HUES64 (cell line): ENCODE data around the gene TSPAN9.

Source experiments
- H3K27ac ChIP-seq: 2 replicates; pipeline ENCODE4 v1.7.0; 2013; ENCODE audit warnings: low read depth, low read length, inconsistent platforms
- H3K27me3 ChIP-seq: 2 replicates; pipeline ENCODE4 v1.6.1; 2013; ENCODE audit warnings: mild to moderate bottlenecking, low read length; ENCODE audit not compliant: insufficient read depth
- H3K36me3 ChIP-seq: 2 replicates; pipeline ENCODE4 v1.6.1; 2013; ENCODE audit warnings: mild to moderate bottlenecking, low read length; ENCODE audit not compliant: insufficient read depth
- H3K4me1 ChIP-seq: 2 replicates; pipeline ENCODE4 v1.6.1; 2013; ENCODE audit warnings: mild to moderate bottlenecking, low read length, moderate library complexity; ENCODE audit not compliant: insufficient read depth
- H3K4me3 ChIP-seq: 2 replicates; pipeline ENCODE4 v1.5.1; 2013; ENCODE audit warnings: mild to moderate bottlenecking, low read length, moderate library complexity
- H3K9ac ChIP-seq: 2 replicates; pipeline ENCODE4 v1.6.1; 2013; ENCODE audit warnings: mild to moderate bottlenecking, low read depth, low read length
- H3K9me3 ChIP-seq: 2 replicates; pipeline ENCODE4 v1.6.1; 2013; ENCODE audit warnings: low read depth, low read length; ENCODE audit not compliant: insufficient read depth
- WGBS: fragments of 150-250, 120-280 bp; methylation state at CpG from one replicate; pipeline ENCODE4 v1.1.7; 2013; ENCODE audit warnings: missing lambda C conversion rate; 5-methylcytosine and 5-hydroxymethylcytosine counted together

TSPAN9 gene

GRCh38 chr12:3243376-3244084, 166.4 kb downstream of the TSPAN9 start:
- Histone ChIP-seq H3K9me3 (no peaks in the 10 kb centered on the region), H3K36me3 (no peaks in the 10 kb centered on the region), H3K9ac (no peak overlapping the region), H3K4me3 (no peak overlapping the region), H3K4me1 (no peaks in the 10 kb centered on the region), H3K27me3 (no peaks in the 10 kb centered on the region), H3K27ac (no peak overlapping the region)
- WGBS, result 85% methylated on average over 14 of the region's 14 CpGs

GRCh38 chr12:3244219-3244750, 167.1 kb downstream of the TSPAN9 start:
- 96% methylated on average over 20 of the region's 20 CpGs for WGBS
- Histone ChIP-seq H3K4me1 (no peaks in the 10 kb centered on the region), H3K36me3 (no peaks in the 10 kb centered on the region), H3K9me3 (no peaks in the 10 kb centered on the region), H3K27me3 (no peaks in the 10 kb centered on the region), H3K4me3 (no peak overlapping the region), H3K9ac (no peak overlapping the region), H3K27ac (no peak overlapping the region)

- no peaks in the 10 kb centered on the region for H3K9me3 ChIP-seq
- no peak overlapping the region for H3K27ac ChIP-seq
- H3K9ac ChIP-seq, result no peak overlapping the region
- no peak overlapping the region for H3K4me3 ChIP-seq
- no peaks in the 10 kb centered on the region for H3K4me1 ChIP-seq
- H3K36me3 ChIP-seq, result no peaks in the 10 kb centered on the region
- WGBS, result 91% methylated on average over 4 of the region's 4 CpGs
- no peaks in the 10 kb centered on the region for H3K27me3 ChIP-seq
These were observed 169.1 kb downstream of the TSPAN9 start for GRCh38 chr12:3246253-3246652.

GRCh38 chr12:3247077-3247476, 169.9 kb downstream of the TSPAN9 start:
- Histone ChIP-seq H3K9me3 (no peaks in the 10 kb centered on the region), H3K9ac (no peak overlapping the region), H3K36me3 (no peaks in the 10 kb centered on the region), H3K27me3 (no peaks in the 10 kb centered on the region), H3K4me1 (no peaks in the 10 kb centered on the region), H3K27ac (no peak overlapping the region), H3K4me3 (no peak overlapping the region)
- WGBS, result 59% methylated on average over 11 of the region's 11 CpGs

GRCh38 chr12:3247629-3248161, 170.5 kb downstream of the TSPAN9 start:
- no peak overlapping the region for H3K27ac ChIP-seq
- WGBS, result 85% methylated on average over 9 of the region's 9 CpGs
- no peak overlapping the region for H3K9ac ChIP-seq
- H3K4me3 ChIP-seq, result no peak overlapping the region
- H3K27me3 ChIP-seq, result no peaks in the 10 kb centered on the region
- H3K36me3 ChIP-seq, result no peaks in the 10 kb centered on the region
- H3K4me1 ChIP-seq, result no peaks in the 10 kb centered on the region
- H3K9me3 ChIP-seq, result no peaks in the 10 kb centered on the region

GRCh38 chr12:3249081-3249800, 172.1 kb downstream of the TSPAN9 start:
- 87% methylated on average over 16 of the region's 16 CpGs for WGBS
- H3K9me3 ChIP-seq, result no peaks in the 10 kb centered on the region
- H3K27me3 ChIP-seq, result no peaks in the 10 kb centered on the region
- no peak overlapping the region for H3K27ac ChIP-seq
- no peak overlapping the region for H3K4me3 ChIP-seq
- H3K36me3 ChIP-seq, result no peaks in the 10 kb centered on the region
- no peaks in the 10 kb centered on the region for H3K4me1 ChIP-seq
- no peak overlapping the region for H3K9ac ChIP-seq

GRCh38 chr12:3250034-3250433, 172.9 kb downstream of the TSPAN9 start:
- H3K9me3 ChIP-seq, result no peaks in the 10 kb centered on the region
- no peak overlapping the region for H3K4me3 ChIP-seq
- no peaks in the 10 kb centered on the region for H3K4me1 ChIP-seq
- no peaks in the 10 kb centered on the region for H3K36me3 ChIP-seq
- H3K27me3 ChIP-seq, result no peaks in the 10 kb centered on the region
- no peak overlapping the region for H3K27ac ChIP-seq
- no peak overlapping the region for H3K9ac ChIP-seq
- 95% methylated on average over 6 of the region's 6 CpGs for WGBS

- no peaks in the 10 kb centered on the region for H3K27me3 ChIP-seq
- no peak overlapping the region for H3K9ac ChIP-seq
- no peaks in the 10 kb centered on the region for H3K4me1 ChIP-seq
- H3K36me3 ChIP-seq, result no peaks in the 10 kb centered on the region
- no peak overlapping the region for H3K27ac ChIP-seq
- no peak overlapping the region for H3K4me3 ChIP-seq
- WGBS, result 92% methylated on average over 8 of the region's 8 CpGs
- H3K9me3 ChIP-seq, result no peaks in the 10 kb centered on the region
These were observed 173.4 kb downstream of the TSPAN9 start for GRCh38 chr12:3250576-3250975.

- Histone ChIP-seq H3K4me3 (no peak overlapping the region), H3K9ac (no peak overlapping the region), H3K36me3 (no peaks in the 10 kb centered on the region), H3K27ac (no peak overlapping the region), H3K9me3 (no peaks in the 10 kb centered on the region), H3K27me3 (no peaks in the 10 kb centered on the region), H3K4me1 (no peaks in the 10 kb centered on the region)
- WGBS, result 89% methylated on average over 5 of the region's 5 CpGs
These were observed 173.9 kb downstream of the TSPAN9 start for GRCh38 chr12:3251067-3251466.

- H3K4me1 ChIP-seq, result no peaks in the 10 kb centered on the region
- no peak overlapping the region for H3K27ac ChIP-seq
- no peaks in the 10 kb centered on the region for H3K27me3 ChIP-seq
- H3K4me3 ChIP-seq, result no peak overlapping the region
- WGBS, result 90% methylated on average over 7 of the region's 7 CpGs
- H3K9me3 ChIP-seq, result no peaks in the 10 kb centered on the region
- H3K9ac ChIP-seq, result no peak overlapping the region
- H3K36me3 ChIP-seq, result no peaks in the 10 kb centered on the region
These were observed 174.5 kb downstream of the TSPAN9 start for GRCh38 chr12:3251691-3252090.

- H3K4me3 ChIP-seq, result no peak overlapping the region
- no peak overlapping the region for H3K9ac ChIP-seq
- no peaks in the 10 kb centered on the region for H3K9me3 ChIP-seq
- H3K36me3 ChIP-seq, result no peaks in the 10 kb centered on the region
- 83% methylated on average over 13 of the region's 13 CpGs for WGBS
- no peaks in the 10 kb centered on the region for H3K27me3 ChIP-seq
- no peak overlapping the region for H3K27ac ChIP-seq
- peaks cover 4% of the 10 kb centered on the region; the same call in 1 of the 2 replicates for H3K4me1 ChIP-seq
These were observed 175.3 kb downstream of the TSPAN9 start for GRCh38 chr12:3252450-3252891.
